Stimulated activated CD8-positive, alpha-beta memory T cell treated with anti-CD3 and anti-CD28 coated beads, Interleukin-2, amount 100 ng/mL, for 48 hours (primary cell): Measurements from ENCODE around the gene GATA1.
A peak's percentile ranks its signal among the peaks of the same experiment; 100 is the strongest.

ENCODE experiments used
- DNase-seq, 2 donors: peaks; one replicate each; pipeline ENCODE4 v3.0.0-alpha.2; 2020; ENCODE audit warnings: low read depth in 2 of 2

Gene GATA1

DNA sequence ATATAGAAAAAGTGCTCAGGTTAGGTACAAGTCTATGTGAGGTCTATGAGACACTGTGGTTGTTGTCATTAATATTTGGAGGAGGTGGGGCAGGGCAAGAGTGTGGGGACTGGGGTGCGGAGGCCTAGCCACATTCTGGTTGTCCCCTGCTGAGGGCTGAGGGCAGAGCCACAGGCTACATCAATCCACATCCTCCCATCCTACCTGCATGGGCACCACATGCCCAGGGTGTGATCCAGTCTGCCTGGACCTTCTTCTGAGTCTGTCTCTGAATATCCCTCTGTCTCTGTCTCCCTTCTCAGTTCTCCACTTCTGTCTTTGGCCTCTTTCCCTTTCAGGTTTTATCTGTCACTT is 1.2 kb upstream of the GATA1 start:
- DNase-seq: no peak

GRCh38 chrX:48785540-48786214 is 713 bp upstream of the GATA1 start:
- DNase-seq: no peak

- DNase-seq: no peak
These were observed 575 bp downstream of the GATA1 start for GRCh38 chrX:48786825-48787504.

- no peak for DNase-seq
These were observed 1.4 kb downstream of the GATA1 start for GRCh38 chrX:48787505-48788443.

DNA sequence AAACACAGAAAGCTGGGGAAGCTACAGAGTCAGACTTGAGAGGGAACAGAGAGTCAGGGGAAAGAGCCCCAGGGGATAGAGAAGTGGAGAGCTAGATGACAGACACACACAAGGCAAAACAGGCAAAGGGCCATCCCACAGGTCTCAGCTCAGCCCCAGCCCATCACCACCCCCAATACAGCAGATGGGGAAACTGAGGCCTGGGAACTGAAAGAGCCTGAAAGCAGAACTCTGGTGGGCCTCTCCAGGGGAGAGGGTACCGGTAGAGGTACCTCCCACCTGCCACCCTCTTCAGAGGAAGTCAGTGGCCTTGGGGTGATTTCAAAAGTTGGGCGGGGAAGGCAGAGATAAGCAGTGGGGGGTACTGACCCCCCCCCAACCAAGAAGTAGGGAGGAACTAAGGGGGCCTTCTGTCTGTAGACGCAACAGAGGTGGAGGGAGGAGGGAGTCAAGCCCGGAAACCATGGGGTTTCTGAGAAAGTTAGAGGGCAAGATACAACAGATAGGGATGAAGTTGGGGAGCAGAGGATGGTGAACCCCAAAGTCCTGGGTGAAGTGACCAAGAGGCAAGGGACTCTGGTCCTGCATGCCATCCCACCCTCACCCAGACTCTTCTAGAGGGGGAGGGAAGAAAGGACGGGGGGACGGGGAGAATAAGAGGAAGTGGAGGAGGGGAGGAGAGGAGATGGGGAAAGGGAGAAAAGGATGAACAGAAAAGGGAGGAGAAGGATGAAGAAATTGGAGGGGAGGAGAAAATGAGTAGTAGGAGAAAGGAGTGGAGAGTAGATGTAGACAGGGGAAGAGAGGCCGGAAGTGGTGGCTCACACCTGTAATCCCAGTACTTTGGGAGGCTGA is 3.2 kb downstream of the GATA1 start:
- no peak for DNase-seq

- no peak for DNase-seq
These were observed 4.1 kb downstream of the GATA1 start for GRCh38 chrX:48790477-48790876.

- no peak for DNase-seq
These were observed 4.9 kb downstream of the GATA1 start for GRCh38 chrX:48791063-48791820.

DNA sequence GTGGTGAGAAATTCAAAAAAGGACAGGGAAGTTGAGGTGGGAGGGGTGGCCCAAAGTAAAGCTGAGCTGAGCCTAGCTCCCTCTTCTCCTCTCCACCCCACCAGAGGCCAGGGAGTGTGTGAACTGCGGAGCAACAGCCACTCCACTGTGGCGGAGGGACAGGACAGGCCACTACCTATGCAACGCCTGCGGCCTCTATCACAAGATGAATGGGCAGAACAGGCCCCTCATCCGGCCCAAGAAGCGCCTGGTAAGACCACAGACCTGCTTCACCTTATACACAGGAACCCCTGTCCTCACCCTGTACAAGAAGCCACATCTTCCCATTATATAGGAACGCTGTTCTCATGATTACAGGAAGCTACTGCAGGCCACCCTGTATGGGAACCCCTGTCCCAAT is 5.8 kb downstream of the GATA1 start:
- no peak for DNase-seq

GRCh38 chrX:48793935-48794334 is 7.5 kb downstream of the GATA1 start:
- DNase-seq: no peak

DNA sequence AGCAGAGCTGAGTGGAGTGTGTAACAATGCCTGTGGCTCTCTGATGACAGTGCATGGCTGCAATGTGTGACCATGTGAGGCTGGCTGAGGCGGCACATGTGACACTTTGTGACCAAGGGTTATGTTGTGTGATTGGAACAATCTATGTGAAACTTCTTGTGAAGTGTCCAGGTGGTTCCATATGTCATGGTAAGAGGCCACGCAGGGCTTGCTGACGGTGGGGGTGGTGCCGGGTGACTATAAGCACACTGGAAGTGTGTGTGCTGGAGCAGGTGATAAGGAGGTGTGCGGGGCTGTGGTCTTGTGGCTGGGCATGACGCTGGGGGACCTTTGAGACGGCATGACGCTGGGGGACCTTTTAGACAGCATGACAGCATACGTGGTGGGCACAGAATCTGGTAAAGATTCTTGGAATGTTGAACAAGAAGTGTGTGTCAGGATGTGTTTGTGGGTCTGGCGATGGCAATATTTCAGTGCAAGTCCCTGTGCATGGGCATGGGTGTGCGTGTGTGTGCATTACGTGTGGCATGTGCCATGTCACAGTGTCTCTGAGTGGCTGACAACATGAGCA is 8.0 kb downstream of the GATA1 start:
- no peak for DNase-seq

GRCh38 chrX:48794911-48795515 is 8.6 kb downstream of the GATA1 start:
- DNase-seq: no peak

DNA sequence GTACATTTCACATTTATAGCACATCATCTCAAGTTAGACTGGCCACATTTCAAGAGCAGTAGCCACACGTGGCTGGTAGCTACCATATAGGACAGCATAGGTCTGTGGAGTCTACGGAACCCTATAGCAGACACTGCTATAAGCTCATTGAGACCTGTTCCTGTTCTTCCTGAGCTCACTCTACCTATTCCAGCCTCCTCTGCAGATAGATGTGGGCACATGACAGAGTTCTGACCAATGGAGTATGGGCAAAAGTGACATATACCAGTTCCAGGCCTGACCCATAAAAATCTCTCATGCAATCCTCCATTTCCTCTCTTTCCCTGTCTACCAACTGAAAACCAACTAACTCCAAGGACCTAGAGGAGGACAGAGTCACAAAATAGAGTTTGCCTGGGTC is 11.9 kb downstream of the GATA1 start:
- DNase-seq: no peak

DNA sequence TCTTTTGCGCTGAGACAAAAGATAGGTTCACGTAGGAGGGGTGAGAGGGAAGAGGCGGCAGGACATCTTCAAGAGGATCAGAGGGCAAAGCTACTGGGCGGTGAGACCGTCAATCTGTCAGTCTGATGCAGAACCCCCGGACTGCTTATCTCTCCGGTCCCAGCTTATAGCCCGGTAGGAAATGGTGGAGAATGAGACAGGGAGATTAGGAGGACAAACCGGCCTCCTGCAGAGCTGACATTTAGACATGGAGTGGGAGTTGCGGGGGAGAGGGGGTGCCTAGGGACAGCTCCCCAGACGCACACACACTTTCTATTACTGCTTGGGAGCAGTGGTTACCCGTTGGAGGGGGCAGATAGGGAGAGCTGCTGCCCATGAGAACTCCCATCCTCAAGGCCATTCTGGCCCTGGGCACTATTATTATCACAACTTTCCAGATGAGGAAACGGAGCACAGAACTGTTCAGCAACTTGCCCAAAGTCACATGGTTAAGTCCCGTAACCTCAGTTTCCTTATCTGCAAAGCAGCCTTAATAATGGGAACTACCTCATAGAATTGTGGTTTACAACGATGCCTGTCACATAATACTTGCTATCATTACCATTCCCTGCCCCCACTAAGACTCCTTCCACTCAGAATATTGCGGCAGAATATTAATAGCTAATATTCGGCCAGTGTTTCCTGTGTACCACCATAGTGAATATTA is 14.3 kb downstream of the GATA1 start:
- DNase-seq: no peak

- DNase-seq: peak; percentile 88
These were observed 15.1 kb downstream of the GATA1 start, which contains the start of gene HDAC6 for GRCh38 chrX:48801280-48802088. Gene HDAC6, plus strand, starts transcription at chrX:48802067. Its CDS starts 626 bp downstream, at chrX:48802693.

DNA sequence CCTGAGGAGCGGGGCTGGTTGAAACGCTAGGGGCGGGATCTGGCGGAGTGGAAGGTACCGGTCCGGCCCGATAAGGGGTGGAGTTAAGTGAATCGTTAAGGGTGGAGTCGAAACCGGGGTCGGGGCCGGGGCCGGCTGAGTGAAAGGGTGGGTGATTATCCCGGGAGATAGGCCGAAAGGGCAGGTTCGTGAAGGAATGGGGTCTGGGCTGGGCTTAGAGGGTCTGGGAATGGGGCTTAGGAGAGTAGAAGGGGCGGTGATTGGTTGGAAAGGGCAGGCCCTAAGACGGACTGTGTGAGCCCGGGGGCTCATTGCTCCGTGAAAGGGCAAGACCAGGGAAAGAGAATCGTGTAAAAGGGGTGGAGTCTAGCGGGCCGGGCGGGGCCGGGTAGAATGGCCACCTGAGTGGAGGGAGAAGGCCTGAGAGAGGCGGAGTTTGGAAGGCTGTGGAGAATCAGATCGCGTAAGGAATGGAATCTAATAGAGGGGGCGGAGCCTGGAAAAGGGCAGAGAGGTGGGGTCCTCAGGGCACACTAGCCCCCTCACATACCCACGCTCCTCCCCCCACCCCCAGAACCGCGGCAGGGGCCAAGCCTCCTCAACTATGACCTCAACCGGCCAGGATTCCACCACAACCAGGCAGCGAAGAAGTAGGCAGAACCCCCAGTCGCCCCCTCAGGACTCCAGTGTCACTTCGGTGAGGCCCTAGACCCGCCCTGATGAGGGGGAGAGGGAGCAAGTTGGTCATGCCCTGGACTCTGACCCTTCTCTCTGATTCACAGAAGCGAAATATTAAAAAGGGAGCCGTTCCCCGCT is 15.9 kb downstream of the GATA1 start:
- peak; percentile 53 to 67 for DNase-seq

GRCh38 chrX:48802905-48803200 is 16.5 kb downstream of the GATA1 start:
- no peak for DNase-seq

- DNase-seq: no peak
These were observed 19.7 kb downstream of the GATA1 start for GRCh38 chrX:48806081-48806480.

DNA sequence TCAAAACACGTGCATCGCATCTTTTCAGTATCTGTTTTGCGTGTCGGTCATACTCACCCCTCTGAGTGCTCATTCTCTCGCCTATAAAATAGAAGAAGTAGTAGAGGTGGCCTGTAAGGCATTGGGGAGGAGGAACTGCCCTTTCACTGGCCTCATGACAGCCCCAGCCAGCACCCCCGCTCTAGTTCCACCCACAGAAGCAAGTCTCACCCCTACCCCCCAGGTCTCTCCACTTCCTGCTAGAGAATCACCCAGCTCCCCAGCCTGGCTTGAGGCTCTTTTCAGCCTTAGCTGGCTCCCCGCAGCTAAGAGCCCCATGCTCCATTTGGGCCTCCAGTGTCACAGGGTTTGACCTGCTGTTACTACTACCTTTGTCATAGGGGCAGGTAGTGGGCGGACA is 27.3 kb downstream of the GATA1 start:
- DNase-seq: no peak
